Lung microvascular endothelial cell (primary cell): Measurements from ENCODE around the gene SOX8. TPM values are rescaled to one million over a fixed set of nuclear protein-coding genes. Genes with fewer than 3 reads are reported as not detected.

ENCODE experiments used
- DNase-seq, 2 donors: peaks; one replicate each; pipeline versions ENCODE4 v3.0.0 to v3.0.0-alpha.2; 2010; ENCODE audit warnings: low read depth in 2 of 2
- total RNA-seq: library from RNA; depleted of rRNA; stranded (reverse); fragments of >200 nt; gene quantifications from 2 replicates; pipeline ENCODE4 v1.2.1, GENCODE V29; 2014

Gene SOX8
- total RNA-seq, 1 donor from 2014 or later = 0.60 TPM

DNA sequence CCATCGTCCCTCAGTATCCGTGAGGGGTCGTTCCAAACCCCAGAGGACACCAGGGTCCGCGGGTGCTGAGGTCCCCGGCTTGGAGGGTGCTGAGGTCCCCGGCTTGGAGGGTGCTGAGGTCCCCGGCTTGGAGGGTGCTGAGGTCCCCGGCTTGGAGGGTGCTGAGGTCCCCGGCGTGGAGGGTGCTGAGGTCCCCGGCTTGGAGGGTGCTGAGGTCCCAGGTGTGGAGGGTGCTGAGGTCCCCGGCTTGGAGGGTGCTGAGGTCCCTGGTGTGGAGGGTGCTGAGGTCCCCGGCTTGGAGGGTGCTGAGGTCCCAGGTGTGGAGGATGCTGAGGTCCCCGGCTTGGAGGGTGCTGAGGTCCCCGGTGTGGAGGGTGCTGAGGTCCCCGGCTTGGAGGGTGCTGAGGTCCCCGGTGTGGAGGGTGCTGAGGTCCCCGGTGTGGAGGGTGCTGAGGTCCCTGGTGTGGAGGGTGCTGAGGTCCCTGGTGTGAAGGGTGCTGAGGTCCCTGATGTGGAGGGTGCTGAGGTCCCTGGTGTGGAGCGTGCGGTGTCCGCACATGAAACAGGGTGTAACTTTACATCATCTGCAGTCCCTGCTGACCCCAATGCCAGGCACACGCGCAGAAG is 43.7 kb downstream of the SOX8 start:
- DNase-seq = peak in 1 of 2 donors; percentile 44

- DNase-seq = no peak
Measured at GRCh38 chr16:1026057-1026783, 44.6 kb downstream of the SOX8 start.

GRCh38 chr16:1026784-1027500 is 45.4 kb downstream of the SOX8 start:
- DNase-seq = no peak

DNA sequence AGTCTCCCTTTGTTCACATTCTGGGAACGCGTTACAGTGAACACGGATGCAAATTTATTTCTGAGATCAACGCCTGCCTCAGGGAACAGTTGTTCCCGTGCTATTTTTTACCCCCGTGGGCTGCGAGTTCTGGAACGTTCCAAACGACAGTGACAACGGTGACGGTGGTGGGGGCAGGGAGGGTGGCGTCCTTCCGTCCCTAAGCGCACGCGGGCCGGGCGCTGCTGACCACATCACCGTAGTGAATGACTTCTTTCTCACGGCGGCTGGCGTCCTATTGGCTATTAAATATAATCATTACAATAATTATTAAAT is 45.9 kb downstream of the SOX8 start:
- no peak for DNase-seq

- no peak for DNase-seq
Measured at GRCh38 chr16:1028056-1028455, 46.5 kb downstream of the SOX8 start.

DNA sequence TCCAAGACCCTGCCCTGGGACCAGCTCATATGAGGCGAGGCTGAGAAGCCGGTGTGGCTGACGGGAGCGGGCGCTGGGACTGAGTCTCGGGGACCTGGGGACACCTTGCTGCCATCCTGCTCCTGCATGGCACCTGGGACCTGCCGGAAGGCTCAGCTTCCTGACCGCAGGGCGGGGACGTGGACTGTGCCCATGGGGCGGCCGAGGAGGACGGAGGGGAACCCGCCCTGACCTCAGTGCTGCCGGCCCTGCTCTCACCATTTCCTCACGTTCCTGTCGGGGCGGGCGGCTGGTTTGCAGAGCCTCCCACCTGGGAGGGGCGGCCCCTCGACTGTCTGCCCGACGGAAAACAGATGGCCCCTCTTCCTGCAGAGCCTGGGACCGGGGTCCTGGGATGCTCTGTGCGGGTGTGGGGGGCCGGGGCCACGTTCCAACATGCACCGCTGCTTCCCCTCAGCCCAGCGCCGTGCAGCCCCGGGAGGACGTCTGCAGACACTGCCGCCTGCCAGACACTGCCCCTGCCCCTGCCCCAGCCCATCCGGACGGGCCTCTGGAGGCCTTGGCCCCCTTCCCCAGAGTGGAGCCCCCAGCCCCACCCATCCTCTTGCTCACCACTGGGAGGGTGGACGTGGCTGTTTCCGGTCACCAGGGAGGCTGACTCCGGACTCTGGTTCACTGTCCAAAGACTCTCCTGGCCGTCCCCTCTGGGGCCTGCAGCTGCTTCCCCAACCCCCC is 47.1 kb downstream of the SOX8 start:
- DNase-seq = no peak

DNA sequence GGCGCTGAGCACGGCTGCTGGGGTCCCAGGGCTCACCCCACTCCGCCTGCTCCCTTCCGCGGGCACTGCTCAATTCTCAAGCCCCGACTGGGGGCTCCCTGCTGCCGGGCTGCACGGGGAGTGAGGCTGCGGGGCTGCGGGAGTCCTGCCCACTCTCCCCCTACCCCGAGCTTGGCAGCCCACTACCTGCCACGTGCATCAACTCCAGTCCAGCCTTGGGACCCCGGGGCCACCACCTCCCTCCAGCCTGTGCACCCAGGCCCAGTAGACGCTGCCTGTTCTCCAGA is 47.6 kb downstream of the SOX8 start:
- no peak for DNase-seq

GRCh38 chr16:1030473-1030901 is 48.9 kb downstream of the SOX8 start:
- no peak for DNase-seq

- no peak for DNase-seq
Measured at GRCh38 chr16:1031666-1032065, 50.1 kb downstream of the SOX8 start.

GRCh38 chr16:1032607-1033006 is 51.0 kb downstream of the SOX8 start:
- no peak for DNase-seq

DNA sequence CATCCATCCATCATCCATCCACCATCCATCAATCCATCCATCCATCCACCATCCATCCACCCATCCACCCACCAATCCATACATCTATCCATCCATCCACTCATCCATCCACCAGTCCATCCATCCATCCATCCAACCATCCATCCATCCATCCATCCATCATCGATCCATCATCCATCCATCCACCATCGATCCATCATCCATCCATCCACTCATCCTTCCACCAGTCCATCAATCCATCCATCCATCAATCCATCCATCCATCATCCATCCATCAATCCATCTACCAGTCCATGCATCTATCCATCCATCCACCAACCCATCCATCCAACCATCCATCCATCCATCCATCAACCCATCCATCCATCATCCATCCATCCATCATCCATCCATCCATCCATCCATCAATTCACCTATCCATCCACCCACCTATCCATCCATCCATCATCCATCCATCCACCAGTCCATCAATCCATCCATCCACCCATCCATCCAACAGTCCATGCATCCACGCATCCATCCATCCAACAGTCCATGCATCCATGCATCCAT is 51.6 kb downstream of the SOX8 start:
- DNase-seq = no peak

GRCh38 chr16:1034230-1035065 is 52.9 kb downstream of the SOX8 start:
- no peak for DNase-seq

GRCh38 chr16:1035066-1035415 is 53.5 kb downstream of the SOX8 start:
- DNase-seq = no peak

- no peak for DNase-seq
Measured at GRCh38 chr16:1036166-1036565, 54.6 kb downstream of the SOX8 start.

Other genes with a start within 250 kb of the SOX8 start
- 23.8 and 33.5 TPM in 2 replicates for gene CIAO3, start 240.8 kb upstream of the SOX8 start, total RNA-seq
- 0.20 TPM in 1 of 2 replicates, not detected in the other for gene MSLN, start 221.0 kb upstream of the SOX8 start, total RNA-seq
- 16.3 and 19.0 TPM in 2 replicates for gene RPUSD1, start 193.4 kb upstream of the SOX8 start, total RNA-seq
- 4.8 and 6.8 TPM in 2 replicates for gene CHTF18, start 193.2 kb upstream of the SOX8 start, total RNA-seq
- not detected in 2 replicates for gene GNG13, start 181.0 kb upstream of the SOX8 start, total RNA-seq
- 6.3 and 8.9 TPM in 2 replicates for gene LMF1, start 10.8 kb upstream of the SOX8 start, total RNA-seq
- gene SSTR5, start 91.0 kb downstream of the SOX8 start, total RNA-seq = 0.20 and 0.22 TPM in 2 replicates
- not detected in 2 replicates for gene C1QTNF8, start 114.5 kb downstream of the SOX8 start, total RNA-seq
- gene CACNA1H, start 171.3 kb downstream of the SOX8 start, total RNA-seq = under 0.01 TPM in 2 replicates
- not detected in 2 replicates for gene TPSG1, start 243.5 kb downstream of the SOX8 start, total RNA-seq
- gene TPSB2, start 248.4 kb downstream of the SOX8 start, total RNA-seq = not detected in 2 replicates